Measurements from ENCODE around the gene BCAS2.

The BCAS2 gene

GRCh38 chr1:114550336-114550735 is 31.1 kb downstream of the BCAS2 start:
- no peak for TF ChIP-seq CTCF (IDR thresholded peaks at IDR 0.05)
- Histone ChIP-seq H3K4me3 (ENCODE audit: low read depth in 1 of 2, low read length in 1 of 2) (no peak overlapping the region), H3K27me3 (no peaks in the 10 kb centered on the region), H3K27ac (no peak overlapping the region), H3K36me3 (no peaks in the 10 kb centered on the region), H3K4me1 (ENCODE audit: control insufficient read depth in 1 of 2, insufficient read depth in 1 of 2, low read depth in 1 of 2, low read length in 1 of 2) (peaks cover 15 to 21% of the 10 kb centered on the region in 2 experiments), H3K9me3 (no peaks in the 10 kb centered on the region)

- Histone ChIP-seq H3K9me3 (no peaks in the 10 kb centered on the region), H3K4me3 (ENCODE audit: low read depth in 1 of 2, low read length in 1 of 2) (no peak overlapping the region), H3K27ac (peak overlapping the region; percentile 65), H3K4me1 (ENCODE audit: control insufficient read depth in 1 of 2, insufficient read depth in 1 of 2, low read depth in 1 of 2, low read length in 1 of 2) (peaks cover 15 to 21% of the 10 kb centered on the region in 2 experiments), H3K36me3 (no peaks in the 10 kb centered on the region), H3K27me3 (no peaks in the 10 kb centered on the region)
- no peak for TF ChIP-seq CTCF (IDR thresholded peaks at IDR 0.05)
These were observed 32.3 kb downstream of the BCAS2 start for GRCh38 chr1:114549137-114549536.

DNA sequence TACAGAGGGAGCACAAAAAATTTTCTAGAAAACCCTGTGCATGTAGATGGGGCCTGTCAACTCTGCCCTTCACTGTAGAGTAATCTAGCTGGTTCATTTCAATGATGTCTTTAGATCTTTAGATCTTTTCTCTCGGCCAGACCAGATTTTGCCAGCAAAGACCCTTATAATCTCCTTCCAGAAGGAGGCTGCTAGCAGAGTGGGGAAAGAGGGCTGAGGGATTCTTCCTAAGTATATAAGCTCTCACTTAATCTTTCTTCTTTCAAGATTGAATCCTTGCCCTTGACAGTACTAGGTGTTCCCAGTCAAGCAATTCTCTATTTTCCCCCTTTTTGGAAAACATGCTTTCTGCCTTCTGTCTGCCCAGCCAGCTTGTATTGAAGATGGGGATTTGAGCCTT is 34.3 kb downstream of the BCAS2 start:
- peaks cover 15 to 21% of the 10 kb centered on the region in 2 experiments for H3K4me1 ChIP-seq (ENCODE audit: control insufficient read depth in 1 of 2, insufficient read depth in 1 of 2, low read depth in 1 of 2, low read length in 1 of 2)
- no peak overlapping the region for H3K4me3 ChIP-seq (ENCODE audit: low read depth in 1 of 2, low read length in 1 of 2)
- no peaks in the 10 kb centered on the region for H3K9me3 ChIP-seq
- H3K27ac ChIP-seq, result no peak overlapping the region
- H3K36me3 ChIP-seq, result no peaks in the 10 kb centered on the region
- no peak for TF ChIP-seq CTCF (IDR thresholded peaks at IDR 0.05)
- peaks cover 6% of the 10 kb centered on the region for H3K27me3 ChIP-seq

DNA sequence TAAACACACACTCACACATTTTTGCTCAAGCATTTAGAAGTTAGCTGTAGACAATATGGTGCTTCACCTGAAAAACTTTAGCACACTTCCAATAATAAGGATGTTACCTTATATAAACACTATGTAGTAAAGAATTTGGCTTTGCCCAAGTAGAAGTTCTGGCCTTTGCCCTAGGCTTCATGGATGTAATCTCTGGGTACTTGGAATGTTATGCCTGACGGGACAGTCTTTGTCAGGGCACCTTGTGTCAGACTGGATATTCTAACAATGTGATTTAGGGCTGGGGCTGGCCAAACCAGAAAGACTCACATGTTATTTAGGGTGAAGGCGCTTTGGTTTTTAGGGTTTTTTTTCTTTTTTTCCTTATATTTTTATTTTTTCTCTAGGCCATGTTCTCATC is 35.6 kb downstream of the BCAS2 start:
- Histone ChIP-seq H3K27ac (no peak overlapping the region), H3K36me3 (no peaks in the 10 kb centered on the region), H3K9me3 (no peaks in the 10 kb centered on the region), H3K4me3 (ENCODE audit: low read depth in 1 of 2, low read length in 1 of 2) (no peak overlapping the region), H3K27me3 (peaks cover 6% of the 10 kb centered on the region), H3K4me1 (ENCODE audit: control insufficient read depth in 1 of 2, insufficient read depth in 1 of 2, low read depth in 1 of 2, low read length in 1 of 2) (peaks cover 15 to 21% of the 10 kb centered on the region in 2 experiments)
- no peak for TF ChIP-seq CTCF (IDR thresholded peaks at IDR 0.05)

GRCh38 chr1:114545315-114545714 is 36.1 kb downstream of the BCAS2 start:
- Histone ChIP-seq H3K4me1 (ENCODE audit: control insufficient read depth in 1 of 2, insufficient read depth in 1 of 2, low read depth in 1 of 2, low read length in 1 of 2) (peaks cover 15 to 21% of the 10 kb centered on the region in 2 experiments), H3K27me3 (peaks cover 6% of the 10 kb centered on the region), H3K36me3 (no peaks in the 10 kb centered on the region), H3K27ac (no peak overlapping the region), H3K9me3 (no peaks in the 10 kb centered on the region), H3K4me3 (ENCODE audit: low read depth in 1 of 2, low read length in 1 of 2) (no peak overlapping the region)
- TF ChIP-seq CTCF (IDR thresholded peaks at IDR 0.05), result no peak

DNA sequence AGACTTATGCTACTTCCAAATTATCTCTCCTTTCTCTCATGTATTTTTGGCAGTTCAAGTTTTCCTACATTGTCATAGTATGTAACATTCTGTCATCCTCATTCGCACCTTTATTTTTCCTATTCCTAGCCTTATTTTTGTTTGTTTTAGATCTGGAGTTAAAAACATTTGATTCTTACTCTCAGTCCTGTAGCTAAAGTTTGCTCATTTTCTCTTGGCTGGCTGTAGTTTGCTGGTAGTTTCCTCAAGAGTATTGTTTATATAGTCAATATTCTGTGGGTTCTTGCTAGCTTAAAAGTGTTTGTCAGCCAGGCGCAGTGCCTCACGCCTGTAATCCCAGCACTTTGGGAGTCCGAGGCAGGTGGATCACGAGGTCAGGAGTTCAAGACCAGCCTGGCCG is 40.6 kb downstream of the BCAS2 start:
- Histone ChIP-seq H3K4me3 (ENCODE audit: low read depth in 1 of 2, low read length in 1 of 2) (no peak overlapping the region), H3K4me1 (ENCODE audit: control insufficient read depth in 1 of 2, insufficient read depth in 1 of 2, low read depth in 1 of 2, low read length in 1 of 2) (no peaks in the 10 kb centered on the region), H3K9me3 (no peaks in the 10 kb centered on the region), H3K36me3 (no peaks in the 10 kb centered on the region), H3K27ac (no peak overlapping the region), H3K27me3 (peaks cover 6% of the 10 kb centered on the region)
- no peak for TF ChIP-seq CTCF (IDR thresholded peaks at IDR 0.05)

All from neutrophil (primary cell).